HepG2 (cell line): ENCODE measurements around the gene RTP3.

Experiments
- GABPA ChIP-seq, 2 experiments: IDR thresholded peaks; 2 replicates each; pipeline ENCODE4 v1.6.1; 2011 to 2016; ENCODE audit warnings: low read depth in 2 of 2, low read length in 1 of 2, missing biosample characterization in 1 of 2, missing genetic modification characterization in 1 of 2
- HNRNPL ChIP-seq: fragments of 200-400 bp; formaldehyde crosslinking; IDR thresholded peaks from 2 replicates; pipeline ENCODE4 v1.6.1; 2017; ENCODE audit warnings: mild to moderate bottlenecking, low read depth, low read length
- MAX ChIP-seq: IDR thresholded peaks from 2 replicates; pipeline ENCODE4 v1.6.1; 2012; ENCODE audit warnings: inconsistent platforms
- NFYC ChIP-seq: IDR thresholded peaks from 2 replicates; pipeline ENCODE4 v1.6.1; 2016; ENCODE audit warnings: missing genetic modification reagents, missing compliant biosample characterization
- NPAS2 ChIP-seq: sonication (generic); formaldehyde crosslinking; IDR thresholded peaks from 2 replicates; pipeline ENCODE4 v1.8.0; 2022; ENCODE audit warnings: mild to moderate bottlenecking, missing genetic modification reagents, borderline replicate concordance

- no peak for TF ChIP-seq NFYC (CRISPR knock-in tag)
- TF ChIP-seq GABPA (IDR thresholded peaks at IDR 0.05; ENCODE audit: low read depth, low read length): no peak
- TF ChIP-seq GABPA (CRISPR knock-in tag; IDR thresholded peaks at IDR 0.05; ENCODE audit: low read depth): no peak
- no peak for TF ChIP-seq MAX
- TF ChIP-seq NPAS2: no peak
- TF ChIP-seq HNRNPL: no peak
These were observed 38.0 kb downstream of the RTP3 start for GRCh38 chr3:46535746-46536145.
